ENCODE data around the gene CENPF.
"Not testable (repeated sequence)": the region's sequence is repeated elsewhere in the genome, so short reads cannot be mapped to it uniquely, and the experiment has no call there.

CENPF gene

GRCh38 chr1:214584805-214585766, 17.9 kb upstream of the CENPF start:
- DNase-seq (ENCODE audit: low read depth in 2 of 2), result no peak

GRCh38 chr1:214586621-214587020, 16.4 kb upstream of the CENPF start:
- no peak for DNase-seq (ENCODE audit: low read depth in 2 of 2)

GRCh38 chr1:214587165-214587564, 15.8 kb upstream of the CENPF start:
- no peak for DNase-seq (ENCODE audit: low read depth in 2 of 2)

GRCh38 chr1:214588963-214589597, 13.9 kb upstream of the CENPF start:
- no peak for DNase-seq (ENCODE audit: low read depth in 2 of 2)

DNA sequence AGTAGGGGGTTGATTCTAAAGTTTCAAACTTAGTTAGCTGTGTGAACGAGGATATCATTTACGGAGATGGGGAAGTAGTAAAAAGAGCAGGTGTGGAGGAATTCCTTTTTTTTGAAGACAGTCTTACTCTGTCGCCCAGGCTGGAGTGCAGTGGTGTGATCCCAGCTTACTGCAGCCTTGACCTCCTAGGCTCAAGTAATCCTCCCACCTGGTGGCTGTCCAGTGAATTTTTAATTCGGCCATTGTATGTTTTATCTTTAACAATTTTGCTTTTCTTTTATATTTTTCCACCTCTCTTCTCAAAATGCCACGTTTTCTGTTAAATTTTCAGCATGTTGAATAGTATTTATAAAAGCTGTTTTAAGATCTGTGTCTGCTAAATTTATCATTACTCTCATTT, 12.3 kb upstream of the CENPF start:
- DNase-seq (ENCODE audit: low read depth in 2 of 2), result no peak

DNA sequence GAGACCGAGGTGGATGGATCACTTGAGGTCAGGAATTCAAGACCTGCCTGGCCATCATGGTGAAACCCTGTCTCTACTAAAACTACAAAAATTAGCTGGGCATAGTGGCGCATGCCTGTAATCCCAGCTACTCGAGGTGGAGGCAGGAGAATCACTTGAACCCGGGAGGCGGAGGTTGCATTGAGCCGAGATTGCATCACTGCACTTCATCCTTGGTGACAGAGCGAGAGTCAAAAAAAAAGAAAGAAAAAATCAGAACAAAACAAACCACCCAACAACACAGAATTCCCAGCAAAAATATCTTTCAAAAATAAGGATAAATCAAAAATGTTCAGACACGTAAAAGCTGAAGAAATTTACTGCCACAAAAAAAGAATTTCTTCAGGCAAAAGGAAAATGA, 11.1 kb upstream of the CENPF start:
- DNase-seq (ENCODE audit: low read depth in 2 of 2), result not testable (repeated sequence)

DNA sequence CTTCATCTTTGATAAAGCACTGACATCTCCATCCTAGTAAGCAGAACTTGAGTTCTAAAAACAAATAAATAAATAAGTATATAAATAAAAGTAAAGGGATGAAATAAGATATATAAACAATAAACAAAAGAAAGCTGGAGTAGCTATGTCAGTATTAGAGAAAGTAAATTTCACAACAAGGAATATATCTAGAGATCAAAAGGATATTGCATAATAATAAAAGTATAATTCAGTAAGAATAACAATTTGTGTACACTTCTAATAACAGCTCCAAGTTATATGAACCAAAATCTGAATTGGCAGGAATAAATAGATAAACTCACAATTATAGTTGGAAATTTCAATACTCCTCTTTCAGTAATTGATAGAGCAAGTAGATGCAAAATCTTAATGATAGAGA, 9.8 kb upstream of the CENPF start:
- DNase-seq (ENCODE audit: low read depth in 2 of 2), result no peak

- no peak for DNase-seq (ENCODE audit: low read depth in 2 of 2)
Measured at GRCh38 chr1:214603819-214604252, 841 bp downstream of the CENPF start.

DNA sequence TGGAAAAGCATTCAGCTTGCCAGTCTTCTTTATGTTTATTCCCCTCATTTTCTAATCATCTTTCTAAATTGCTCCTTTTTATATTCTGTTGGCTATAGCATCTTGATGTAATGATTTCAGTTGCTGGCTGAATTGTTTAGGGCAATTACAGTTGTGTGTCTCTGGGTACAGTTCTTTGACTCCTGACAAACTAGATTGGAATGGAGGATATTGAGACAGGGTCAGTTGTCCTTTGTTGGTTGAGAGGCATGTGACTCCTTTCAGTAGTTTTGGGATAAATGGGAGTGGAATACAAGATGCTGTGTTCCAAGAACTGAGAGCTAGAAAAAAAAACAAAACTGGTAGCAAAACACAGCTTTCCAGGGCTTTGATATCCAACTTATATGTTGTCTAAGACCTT, 1.5 kb downstream of the CENPF start:
- no peak for DNase-seq (ENCODE audit: low read depth in 2 of 2)

- DNase-seq (ENCODE audit: low read depth in 2 of 2), result not testable (repeated sequence)
Measured at GRCh38 chr1:214605484-214605883, 2.5 kb downstream of the CENPF start.

- not testable (repeated sequence) for DNase-seq (ENCODE audit: low read depth in 2 of 2)
Measured at GRCh38 chr1:214605933-214606925, 3.2 kb downstream of the CENPF start.

- not testable (repeated sequence) for DNase-seq (ENCODE audit: low read depth in 2 of 2)
Measured at GRCh38 chr1:214607492-214608215, 4.7 kb downstream of the CENPF start.

GRCh38 chr1:214608216-214608783, 5.3 kb downstream of the CENPF start:
- not testable (repeated sequence) for DNase-seq (ENCODE audit: low read depth in 2 of 2)

DNA sequence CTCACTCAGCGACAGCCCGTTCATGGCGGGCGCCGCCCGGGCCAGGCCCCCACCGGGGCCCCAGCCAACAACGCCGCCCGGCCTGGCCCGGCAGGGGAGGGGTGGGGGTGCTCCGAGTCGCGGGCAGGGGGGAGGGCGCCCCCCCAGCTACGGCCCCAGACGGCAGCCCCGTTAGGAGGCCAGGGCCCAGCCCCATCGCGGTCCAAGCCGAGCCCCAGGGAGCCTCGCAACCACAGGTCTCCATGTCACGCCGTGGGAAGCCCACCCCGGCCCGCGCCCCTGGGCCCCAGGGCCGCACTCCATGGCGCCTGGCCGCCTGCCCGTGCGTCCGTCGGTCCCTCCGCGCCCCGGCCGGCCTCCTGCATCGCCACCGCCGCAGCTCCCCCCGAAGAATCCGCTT, 5.8 kb downstream of the CENPF start:
- not testable (repeated sequence) for DNase-seq (ENCODE audit: low read depth in 2 of 2)

- no peak for DNase-seq (ENCODE audit: low read depth in 2 of 2)
Measured at GRCh38 chr1:214609692-214610091, 6.7 kb downstream of the CENPF start.

GRCh38 chr1:214610136-214610535, 7.1 kb downstream of the CENPF start:
- not testable (repeated sequence) for DNase-seq (ENCODE audit: low read depth in 2 of 2)

DNA sequence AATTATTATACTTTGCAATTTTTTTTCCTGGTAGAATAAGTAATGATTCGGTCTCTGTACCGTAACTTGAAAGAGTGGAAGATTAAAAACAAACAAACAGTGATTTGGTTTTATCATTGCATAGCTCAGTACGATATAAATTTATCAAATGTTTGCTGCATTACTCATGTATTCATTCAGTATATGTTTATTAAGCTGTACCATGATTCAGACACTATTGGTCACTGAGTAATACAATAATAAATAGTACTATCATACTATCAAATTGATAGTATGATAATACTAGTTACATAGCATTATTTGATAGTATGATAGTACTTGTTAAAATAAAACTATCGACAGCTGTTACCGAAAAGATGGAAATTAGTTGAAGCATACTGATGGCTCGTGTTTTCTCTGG, 12.1 kb downstream of the CENPF start:
- DNase-seq (ENCODE audit: low read depth in 2 of 2), result no peak

DNA sequence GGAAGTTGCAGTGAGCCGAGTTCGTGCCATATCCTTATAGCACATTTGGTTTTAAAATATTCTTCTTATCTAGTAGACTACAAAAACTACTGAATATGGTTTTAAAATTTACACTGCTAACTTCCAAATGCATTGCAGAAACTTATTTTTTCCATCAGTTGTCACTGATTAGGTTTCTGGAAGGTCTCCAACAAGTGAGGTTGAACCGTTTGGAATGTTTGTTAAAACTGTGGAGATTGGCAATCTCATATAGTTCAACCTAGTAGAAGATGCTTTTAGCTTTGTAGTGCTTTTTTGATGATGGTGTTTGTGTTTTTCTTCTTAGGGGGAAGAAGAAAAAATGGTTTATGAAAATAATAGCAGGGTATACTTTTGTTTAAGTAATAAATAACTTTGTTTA, 12.9 kb downstream of the CENPF start:
- no peak for DNase-seq (ENCODE audit: low read depth in 2 of 2)

DNA sequence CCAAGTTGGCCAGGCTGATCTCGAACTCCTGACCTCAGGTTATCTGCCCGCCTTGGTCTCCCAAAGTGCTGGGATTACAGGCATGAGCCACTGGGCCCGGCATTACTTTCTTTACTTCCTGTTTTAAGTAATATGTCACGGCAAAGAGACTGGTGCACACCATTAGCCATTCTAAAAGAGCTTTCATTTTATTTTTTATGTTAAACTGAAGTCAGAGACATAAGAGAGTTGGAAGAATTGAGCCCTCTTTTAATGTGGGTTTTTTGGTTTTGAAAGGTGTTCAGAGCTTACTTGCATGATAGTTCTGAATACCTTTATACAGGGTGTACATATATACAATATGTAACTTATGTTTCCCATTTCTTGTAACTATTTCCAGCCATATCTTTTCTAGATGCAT, 14.3 kb downstream of the CENPF start:
- no peak for DNase-seq (ENCODE audit: low read depth in 2 of 2)

- no peak for DNase-seq (ENCODE audit: low read depth in 2 of 2)
Measured at GRCh38 chr1:214617843-214618242, 14.8 kb downstream of the CENPF start.

DNA sequence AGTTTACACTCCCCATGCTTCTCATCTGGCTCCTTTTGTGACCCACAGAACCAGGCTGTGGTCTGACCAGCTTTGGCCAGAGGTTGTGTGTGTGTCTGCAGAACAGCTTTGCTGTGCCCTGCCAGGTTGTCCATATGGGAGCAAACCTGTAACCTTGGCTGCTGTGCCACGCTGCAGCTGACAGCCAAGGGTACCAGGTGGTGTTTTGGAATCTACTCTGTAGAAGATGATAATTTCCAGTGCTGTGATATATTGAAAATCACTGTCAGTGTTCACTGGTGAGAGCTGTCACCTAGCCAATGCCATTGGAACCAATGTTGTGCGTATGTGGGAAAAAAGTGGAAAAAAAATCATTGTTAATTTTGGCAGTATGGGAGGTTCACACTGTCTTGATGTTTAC, 18.2 kb downstream of the CENPF start:
- no peak for DNase-seq (ENCODE audit: low read depth in 2 of 2)
